Effector memory CD4-positive, alpha-beta T cell (primary cell): ENCODE measurements around the gene NDUFB2.
"Not testable (repeated sequence)": the region's sequence is repeated elsewhere in the genome, so short reads cannot be mapped to it uniquely, and the experiment has no call there.

Experiments used
- DNase-seq, 3 donors: peaks; one replicate each; pipeline ENCODE4 v3.0.0-alpha.2; 2020
- H3K27ac ChIP-seq: 2 replicates; pipeline ENCODE4 v1.7.0; 2013; ENCODE audit warnings: mild to moderate bottlenecking, low read length, moderate library complexity; ENCODE audit not compliant: insufficient read depth, poor library complexity, severe bottlenecking
- H3K27me3 ChIP-seq: replicated peaks from 2 replicates; pipeline ENCODE4 v1.7.0; 2013; ENCODE audit warnings: mild to moderate bottlenecking, low read length; ENCODE audit not compliant: insufficient read depth, control insufficient read depth, poor library complexity, severe bottlenecking
- H3K36me3 ChIP-seq: 2 replicates; pipeline ENCODE4 v1.7.0; 2013; ENCODE audit warnings: mild to moderate bottlenecking, low read length, moderate library complexity; ENCODE audit not compliant: control insufficient read depth, insufficient read depth
- H3K4me1 ChIP-seq: 2 replicates; pipeline ENCODE4 v1.7.0; 2013; ENCODE audit warnings: low read length, mild to moderate bottlenecking; ENCODE audit not compliant: control insufficient read depth, insufficient read depth, poor library complexity, severe bottlenecking
- H3K4me3 ChIP-seq: 2 replicates; pipeline ENCODE4 v1.7.0; 2013; ENCODE audit warnings: low read length, low read depth, mild to moderate bottlenecking; ENCODE audit not compliant: insufficient read depth, poor library complexity, severe bottlenecking
- H3K9me3 ChIP-seq: 2 replicates; pipeline ENCODE4 v1.7.0; 2013; ENCODE audit warnings: mild to moderate bottlenecking, low read length, moderate library complexity; ENCODE audit not compliant: control insufficient read depth

Gene NDUFB2

GRCh38 chr7:140671966-140672365 is 24.5 kb upstream of the NDUFB2 start:
- H3K9me3 ChIP-seq: no peaks in the 10 kb centered on the region

GRCh38 chr7:140672382-140673062 is 24.0 kb upstream of the NDUFB2 start, which contains the start of gene ADCK2:
Gene ADCK2, plus strand, starts transcription at chr7:140672945. Its CDS starts 386 bp downstream, at chr7:140673331.
- H3K9me3 ChIP-seq: no peaks in the 10 kb centered on the region
- H3K27me3 ChIP-seq: no peaks in the 10 kb centered on the region
- H3K4me1 ChIP-seq: peaks cover 8% of the 10 kb centered on the region
- no peaks in the 10 kb centered on the region for H3K36me3 ChIP-seq
- peak within 1 kb of the TSS; percentile 68 for H3K4me3 ChIP-seq
- peak within 1 kb of the TSS; percentile 75 for H3K27ac ChIP-seq
- DNase-seq: peak; percentile 37 to 47 (median 47)

More at GRCh38 chr7:140671966-140672365, 24.5 kb upstream of the NDUFB2 start:
- H3K4me3 ChIP-seq: no peak overlapping the region
- DNase-seq: no peak
- H3K36me3 ChIP-seq: no peaks in the 10 kb centered on the region
- no peaks in the 10 kb centered on the region for H3K27me3 ChIP-seq
- H3K27ac ChIP-seq: no peak overlapping the region
- H3K4me1 ChIP-seq: peaks cover 8% of the 10 kb centered on the region

- no peaks in the 10 kb centered on the region for H3K36me3 ChIP-seq
- peak overlapping the region; percentile 68 for H3K4me3 ChIP-seq
- peak; percentile 29 to 46 (median 39) for DNase-seq
- peak overlapping the region; percentile 75 for H3K27ac ChIP-seq
- no peaks in the 10 kb centered on the region for H3K9me3 ChIP-seq
- H3K4me1 ChIP-seq: peaks cover 8% of the 10 kb centered on the region
- no peaks in the 10 kb centered on the region for H3K27me3 ChIP-seq
Measured at GRCh38 chr7:140673063-140673773, 23.3 kb upstream of the NDUFB2 start.

GRCh38 chr7:140673774-140674155 is 22.7 kb upstream of the NDUFB2 start:
- peak overlapping the region; percentile 75 for H3K27ac ChIP-seq
- peaks cover 8% of the 10 kb centered on the region for H3K4me1 ChIP-seq
- no peaks in the 10 kb centered on the region for H3K27me3 ChIP-seq
- no peaks in the 10 kb centered on the region for H3K36me3 ChIP-seq
- DNase-seq: no peak
- peak overlapping the region; percentile 68 for H3K4me3 ChIP-seq
- no peaks in the 10 kb centered on the region for H3K9me3 ChIP-seq

GRCh38 chr7:140674356-140674800 is 22.1 kb upstream of the NDUFB2 start:
- Histone ChIP-seq H3K36me3 (no peaks in the 10 kb centered on the region), H3K27me3 (no peaks in the 10 kb centered on the region), H3K9me3 (no peaks in the 10 kb centered on the region), H3K27ac (no peak overlapping the region), H3K4me1 (peaks cover 8% of the 10 kb centered on the region), H3K4me3 (no peak overlapping the region)
- no peak for DNase-seq

GRCh38 chr7:140674899-140675701 is 21.4 kb upstream of the NDUFB2 start:
- DNase-seq: no peak
- Histone ChIP-seq H3K36me3 (peaks cover 2% of the 10 kb centered on the region), H3K9me3 (no peaks in the 10 kb centered on the region), H3K4me3 (no peak overlapping the region), H3K27me3 (no peaks in the 10 kb centered on the region), H3K4me1 (peaks cover 8% of the 10 kb centered on the region), H3K27ac (no peak overlapping the region)

GRCh38 chr7:140675726-140676125 is 20.8 kb upstream of the NDUFB2 start:
- no peaks in the 10 kb centered on the region for H3K27me3 ChIP-seq
- no peak overlapping the region for H3K4me3 ChIP-seq
- H3K27ac ChIP-seq: no peak overlapping the region
- DNase-seq: no peak
- peaks cover 8% of the 10 kb centered on the region for H3K4me1 ChIP-seq
- H3K36me3 ChIP-seq: peaks cover 8% of the 10 kb centered on the region
- H3K9me3 ChIP-seq: no peaks in the 10 kb centered on the region

- Histone ChIP-seq H3K27me3 (no peaks in the 10 kb centered on the region), H3K36me3 (peaks cover 11% of the 10 kb centered on the region), H3K4me1 (peaks cover 8% of the 10 kb centered on the region), H3K4me3 (no peak overlapping the region), H3K27ac (no peak overlapping the region), H3K9me3 (no peaks in the 10 kb centered on the region)
- no peak for DNase-seq
Measured at GRCh38 chr7:140676306-140676705, 20.2 kb upstream of the NDUFB2 start.

GRCh38 chr7:140676956-140677355 is 19.6 kb upstream of the NDUFB2 start:
- H3K27ac ChIP-seq, H3K4me3 ChIP-seq, H3K27me3 ChIP-seq, H3K9me3 ChIP-seq, H3K4me1 ChIP-seq, DNase-seq: not testable (repeated sequence)
- peaks cover 12% of the 10 kb centered on the region for H3K36me3 ChIP-seq
